Vagina (tissue), 2 donors: ENCODE measurements around the gene C22orf23. TPM values are rescaled to one million over a fixed set of nuclear protein-coding genes. Genes with fewer than 3 reads are reported as not detected.

ENCODE experiments used
- DNase-seq, 2 donors: peaks; one replicate each; pipeline ENCODE4 v3.0.0-alpha.2; 2017; ENCODE audit errors: extremely low spot score in 2 of 2
- H3K27ac ChIP-seq: fragments of 200-600 bp; sonication (generic); one replicate; pipeline ENCODE4 v1.5.1; 2019
- H3K27me3 ChIP-seq: fragments of 200-600 bp; sonication (generic); one replicate; pipeline ENCODE4 v1.5.1; 2019
- H3K36me3 ChIP-seq, 2 donors: fragments of 200-600 bp; sonication (generic); one replicate each; pipeline ENCODE4 v1.5.1; 2017 to 2019
- H3K4me1 ChIP-seq: fragments of 200-600 bp; sonication (generic); one replicate; pipeline ENCODE4 v1.5.1; 2019
- H3K4me3 ChIP-seq, 2 donors: fragments of 200-600 bp; sonication (generic); 1 replicate in 1 of 2; 2 replicates in 1 of 2; pipeline ENCODE4 v1.5.1; 2016 to 2019
- H3K9me3 ChIP-seq: fragments of 200-600 bp; sonication (generic); one replicate; pipeline ENCODE4 v1.5.1; 2019
- CTCF ChIP-seq, 3 experiments: fragments of 450-650 bp in 2 of 3; fragments of 200-600 bp in 1 of 3; sonication (generic) in 1 of 3; IDR thresholded peaks; one replicate each; pipeline ENCODE4 v1.5.1; 2017 to 2019; ENCODE audit warnings: antibody characterized with exemption in 3 of 3, mild to moderate bottlenecking in 2 of 3, moderate library complexity in 2 of 3
- POLR2A ChIP-seq, 2 donors: fragments of 450-650 bp; IDR thresholded peaks; one replicate each; pipeline ENCODE4 v1.6.1; 2017; ENCODE audit warnings: antibody characterized with exemption in 2 of 2, mild to moderate bottlenecking in 2 of 2, moderate library complexity in 2 of 2
- POLR2AphosphoS5 ChIP-seq, 2 donors: sonication (generic); formaldehyde crosslinking; IDR thresholded peaks; one replicate each; pipeline ENCODE4 v1.9.0; 2017; ENCODE audit warnings: antibody characterized with exemption in 2 of 2, mild to moderate bottlenecking in 2 of 2, low read depth in 1 of 2; ENCODE audit not compliant: insufficient read depth in 1 of 2
- intact Hi-C: fragments of 100-400 bp; cut with DNase I; formaldehyde crosslinking; loops from one replicate; pipeline ENCODE4 v1.15.1; 2023
- total RNA-seq: library from RNA; depleted of rRNA; stranded (reverse); fragments of >200 nt; gene quantifications from one replicate; pipeline ENCODE4 v1.2.3, GENCODE V29; 2016

The C22orf23 gene
- total RNA-seq, 1 donor from 2014 or later = not detected

- no peak overlapping the region for H3K27ac ChIP-seq
- H3K36me3 ChIP-seq = no peaks in the 10 kb centered on the region
- intact Hi-C loops = no loop called here
These were observed 38.5 kb upstream of the C22orf23 start for GRCh38 chr22:37991731-37992442.

GRCh38 chr22:37990862-37991261 lies 37.5 kb upstream of the C22orf23 start:
- TF ChIP-seq POLR2A (IDR thresholded peaks at IDR 0.05) (no peak), CTCF (IDR thresholded peaks at IDR 0.05) (no peak), POLR2AphosphoS5 (IDR thresholded peaks at IDR 0.05; ENCODE audit: insufficient read depth in 1 of 2, low read depth in 1 of 2) (no peak)
- Histone ChIP-seq H3K4me1 (peaks cover under 1% of the 10 kb centered on the region), H3K4me3 (no peak overlapping the region), H3K36me3 (no peaks in the 10 kb centered on the region), H3K9me3 (no peaks in the 10 kb centered on the region), H3K27ac (no peak overlapping the region), H3K27me3 (no peaks in the 10 kb centered on the region)
- intact Hi-C loops = no loop called here
- DNase-seq = no peak

More at GRCh38 chr22:37991731-37992442, 38.5 kb upstream of the C22orf23 start:
- Histone ChIP-seq H3K4me3 (no peak overlapping the region), H3K27me3 (no peaks in the 10 kb centered on the region), H3K4me1 (peaks cover 10% of the 10 kb centered on the region), H3K9me3 (no peaks in the 10 kb centered on the region)
- TF ChIP-seq POLR2A (IDR thresholded peaks at IDR 0.05) = no peak
- no peak for TF ChIP-seq CTCF (IDR thresholded peaks at IDR 0.05)
- TF ChIP-seq POLR2AphosphoS5 (IDR thresholded peaks at IDR 0.05; ENCODE audit: insufficient read depth in 1 of 2, low read depth in 1 of 2) = no peak
- no peak for DNase-seq

DNA sequence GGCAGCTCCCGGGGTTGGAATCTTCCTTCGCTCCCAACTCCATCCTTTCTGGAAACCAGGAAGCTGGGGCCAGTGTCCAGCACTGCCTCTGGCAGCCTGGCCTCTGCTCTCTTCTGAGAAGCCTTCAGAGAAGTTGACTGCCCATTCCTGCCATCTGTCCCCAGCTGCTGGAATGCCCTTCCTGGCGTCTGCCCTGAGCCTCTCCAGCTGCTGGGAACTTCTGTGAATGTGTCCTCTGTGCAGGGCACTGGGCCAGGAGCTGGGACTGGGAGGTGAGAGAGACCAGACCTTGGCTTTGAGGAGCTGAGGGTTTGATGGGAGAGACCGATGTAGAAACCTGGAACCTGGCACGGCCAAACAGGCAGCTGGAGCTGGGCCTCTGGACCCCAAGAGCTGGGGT lies 36.9 kb upstream of the C22orf23 start:
- no peak for DNase-seq
- TF ChIP-seq POLR2AphosphoS5 (IDR thresholded peaks at IDR 0.05; ENCODE audit: insufficient read depth in 1 of 2, low read depth in 1 of 2) = no peak
- no peak for TF ChIP-seq POLR2A (IDR thresholded peaks at IDR 0.05)
- TF ChIP-seq CTCF (IDR thresholded peaks at IDR 0.05) = no peak
- Histone ChIP-seq H3K4me1 (no peaks in the 10 kb centered on the region), H3K27ac (no peak overlapping the region), H3K36me3 (no peaks in the 10 kb centered on the region), H3K9me3 (no peaks in the 10 kb centered on the region), H3K27me3 (no peaks in the 10 kb centered on the region), H3K4me3 (no peak overlapping the region)
- intact Hi-C loops = no loop called here

- TF ChIP-seq CTCF (IDR thresholded peaks at IDR 0.05) (no peak), POLR2AphosphoS5 (IDR thresholded peaks at IDR 0.05; ENCODE audit: insufficient read depth in 1 of 2, low read depth in 1 of 2) (no peak), POLR2A (IDR thresholded peaks at IDR 0.05) (no peak)
- intact Hi-C loops = no loop called here
- H3K27ac ChIP-seq = no peak overlapping the region
These were observed 36.0 kb upstream of the C22orf23 start for GRCh38 chr22:37989146-37990045.

More at GRCh38 chr22:37989146-37990045, 36.0 kb upstream of the C22orf23 start:
- Histone ChIP-seq H3K4me1 (no peaks in the 10 kb centered on the region), H3K36me3 (no peaks in the 10 kb centered on the region), H3K9me3 (no peaks in the 10 kb centered on the region), H3K4me3 (no peak overlapping the region), H3K27me3 (no peaks in the 10 kb centered on the region)
- DNase-seq = no peak
